ENCODE data around the gene C11orf16. TPM values are rescaled to one million over a fixed set of nuclear protein-coding genes. Genes with fewer than 3 reads are reported as not detected.

C11orf16 gene
- total RNA-seq, 1 donor from 2014 or later, result not detected

- Histone ChIP-seq H3K4me3 (peak overlapping the region; percentile 94), H3K9me3 (replicated peaks) (no peaks in the 10 kb centered on the region), H3K4me1 (peaks cover 64% of the 10 kb centered on the region), H3K27ac (replicated peaks) (peak overlapping the region; percentile 93), H3K36me3 (no peaks in the 10 kb centered on the region), H3K27me3 (ENCODE audit: low read depth) (no peaks in the 10 kb centered on the region)
- intact Hi-C loops (cut with micrococcal nuclease), result no loop called here
- DNase-seq, result no peak
- no peak for TF ChIP-seq CTCF (IDR thresholded peaks at IDR 0.05; ENCODE audit: borderline replicate concordance)
Observed at GRCh38 chr11:8871962-8872361, 60.8 kb downstream of the C11orf16 start.

- intact Hi-C loops (cut with micrococcal nuclease), result no loop called here
- DNase-seq, result peak; percentile 76
- TF ChIP-seq CTCF (IDR thresholded peaks at IDR 0.05; ENCODE audit: borderline replicate concordance), result no peak
- Histone ChIP-seq H3K9me3 (replicated peaks) (no peaks in the 10 kb centered on the region), H3K36me3 (no peaks in the 10 kb centered on the region), H3K27me3 (ENCODE audit: low read depth) (no peaks in the 10 kb centered on the region), H3K27ac (replicated peaks) (peak overlapping the region; percentile 93), H3K4me1 (peaks cover 71% of the 10 kb centered on the region), H3K4me3 (peak overlapping the region; percentile 94)
Observed at GRCh38 chr11:8871171-8871775, 61.5 kb downstream of the C11orf16 start.

GRCh38 chr11:8870411-8871170 is 62.2 kb downstream of the C11orf16 start:
- TF ChIP-seq CTCF (IDR thresholded peaks at IDR 0.05; ENCODE audit: borderline replicate concordance), result no peak
- Histone ChIP-seq H3K36me3 (no peaks in the 10 kb centered on the region), H3K4me3 (peak overlapping the region; percentile 94), H3K27me3 (ENCODE audit: low read depth) (no peaks in the 10 kb centered on the region), H3K4me1 (peaks cover 72% of the 10 kb centered on the region), H3K9me3 (replicated peaks) (no peaks in the 10 kb centered on the region), H3K27ac (replicated peaks) (peak overlapping the region; percentile 93)
- intact Hi-C loops (cut with micrococcal nuclease), result no loop called here
- DNase-seq, result peak; percentile 57

Other genes with a start within 250 kb of the C11orf16 start
- 30.1 TPM for gene AKIP1, start 21.8 kb downstream of the C11orf16 start, total RNA-seq
- not detected for gene ASCL3, start 10.1 kb upstream of the C11orf16 start, total RNA-seq
- gene TMEM9B, start 31.5 kb upstream of the C11orf16 start, total RNA-seq, result 51.1 TPM
- 1.9 TPM for gene NRIP3, start 71.1 kb upstream of the C11orf16 start, total RNA-seq
- gene SCUBE2, start 158.7 kb upstream of the C11orf16 start, total RNA-seq, result 1.8 TPM